ENCODE data around the gene SCUBE3. TPM values are rescaled to one million over a fixed set of nuclear protein-coding genes. Genes with fewer than 3 reads are reported as not detected.
A peak's percentile ranks its signal among the peaks of the same experiment; 100 is the strongest.

Gene SCUBE3
- total and polyA plus RNA-seq, 9 of the 15 experiments (the other 6 are each of a cell fraction or from before 2014, with no cell fraction given) = 0.01 to 0.11 TPM; not detected in 7

DNA sequence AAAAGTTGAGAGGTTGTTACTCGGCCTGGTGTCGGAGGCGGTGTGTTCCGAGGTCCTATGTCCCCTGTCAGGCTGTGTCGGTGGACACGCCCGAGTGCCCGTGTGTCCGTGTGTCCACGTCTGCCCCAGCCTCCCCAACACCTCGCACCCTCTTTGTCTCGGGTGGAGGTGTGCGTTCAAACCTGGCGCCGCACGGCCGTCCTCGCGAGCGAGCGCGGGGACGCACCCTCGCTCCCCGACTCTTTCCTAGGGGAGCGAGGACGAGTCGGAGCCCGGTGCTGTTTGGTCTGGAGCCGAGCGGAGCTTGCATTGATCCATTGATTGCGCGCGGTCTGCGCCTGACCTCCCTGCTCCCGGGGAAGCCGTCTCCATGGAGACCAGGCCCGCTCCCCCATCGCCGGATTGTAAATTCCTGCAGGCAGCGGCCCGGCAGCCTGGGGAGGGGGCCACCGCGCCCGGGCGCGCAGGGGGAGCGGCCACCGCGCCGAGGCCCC lies 411 bp upstream of the SCUBE3 start:
- Histone ChIP-seq H3K36me3 (ENCODE audit: control insufficient read depth, insufficient read depth, low read length) (no peaks in the 10 kb centered on the region), H3K4me3 (no peak overlapping the region), H3K79me2 (ENCODE audit: control insufficient read depth, insufficient read depth, low read length) (no peaks in the 10 kb centered on the region), H3K9ac (ENCODE audit: insufficient read depth in 1 of 2, low read depth in 2 of 2, low read length in 2 of 2) (no peak overlapping the region), H3K27ac (ENCODE audit: extremely low read depth, low read depth, low read length) (no peak overlapping the region), H2AFZ (ENCODE audit: low read depth, low read length) (no peak overlapping the region), H3K9me3 (replicated peaks; ENCODE audit: control insufficient read depth, insufficient read depth, low read depth, low read length) (no peaks in the 10 kb centered on the region), H4K20me1 (replicated peaks; ENCODE audit: control insufficient read depth, insufficient read depth, low read length) (peaks cover 21% of the 10 kb centered on the region; the same call in 1 of the 2 replicates), H3K9me1 (ENCODE audit: control insufficient read depth, insufficient read depth, low read length) (no peaks in the 10 kb centered on the region), H3K4me2 (ENCODE audit: insufficient read depth, low read length) (no peak overlapping the region), H3K4me1 (replicated peaks in 1 of 2; ENCODE audit: control insufficient read depth in 2 of 2, insufficient read depth in 2 of 2, low read length in 2 of 2) (peaks cover 4 to 22% of the 10 kb centered on the region in 2 experiments; a peak in 4 of 5 replicates), H3K27me3 (ENCODE audit: control insufficient read depth in 2 of 2, insufficient read depth in 2 of 2, low read length in 2 of 2) (peaks cover 47 to 69% of the 10 kb centered on the region in 2 experiments)
- ChIA-PET POLR2A (interaction anchor here (0.9 to 2.9 kb wide), 5 partner anchors 9 to 92 kb away, joined by 3 to 7 read pairs (median 6); no protein-coding TSS in a partner anchor), CTCF (ENCODE audit: low intra/inter-chr PET ratio) (no interaction called here)
- WGBS (ENCODE audit: insufficient coverage, low coverage, missing lambda C conversion rate) = 48% methylated on average over 51 of the region's 51 CpGs
- no peak for ATAC-seq
- BruUV-seq (replicated peaks) = no TSS peak
- peak in 1 of 4 experiments; percentile 29 for DNase-seq (ENCODE audit: extremely low read depth in 1 of 4, low spot score in 3 of 4)
- no peak for FAIRE-seq
- in situ Hi-C loops (cut with MboI) (no loop called here), intact Hi-C loops (cut with micrococcal nuclease) (no loop called here)
- TF ChIP-seq, protein P1, sequence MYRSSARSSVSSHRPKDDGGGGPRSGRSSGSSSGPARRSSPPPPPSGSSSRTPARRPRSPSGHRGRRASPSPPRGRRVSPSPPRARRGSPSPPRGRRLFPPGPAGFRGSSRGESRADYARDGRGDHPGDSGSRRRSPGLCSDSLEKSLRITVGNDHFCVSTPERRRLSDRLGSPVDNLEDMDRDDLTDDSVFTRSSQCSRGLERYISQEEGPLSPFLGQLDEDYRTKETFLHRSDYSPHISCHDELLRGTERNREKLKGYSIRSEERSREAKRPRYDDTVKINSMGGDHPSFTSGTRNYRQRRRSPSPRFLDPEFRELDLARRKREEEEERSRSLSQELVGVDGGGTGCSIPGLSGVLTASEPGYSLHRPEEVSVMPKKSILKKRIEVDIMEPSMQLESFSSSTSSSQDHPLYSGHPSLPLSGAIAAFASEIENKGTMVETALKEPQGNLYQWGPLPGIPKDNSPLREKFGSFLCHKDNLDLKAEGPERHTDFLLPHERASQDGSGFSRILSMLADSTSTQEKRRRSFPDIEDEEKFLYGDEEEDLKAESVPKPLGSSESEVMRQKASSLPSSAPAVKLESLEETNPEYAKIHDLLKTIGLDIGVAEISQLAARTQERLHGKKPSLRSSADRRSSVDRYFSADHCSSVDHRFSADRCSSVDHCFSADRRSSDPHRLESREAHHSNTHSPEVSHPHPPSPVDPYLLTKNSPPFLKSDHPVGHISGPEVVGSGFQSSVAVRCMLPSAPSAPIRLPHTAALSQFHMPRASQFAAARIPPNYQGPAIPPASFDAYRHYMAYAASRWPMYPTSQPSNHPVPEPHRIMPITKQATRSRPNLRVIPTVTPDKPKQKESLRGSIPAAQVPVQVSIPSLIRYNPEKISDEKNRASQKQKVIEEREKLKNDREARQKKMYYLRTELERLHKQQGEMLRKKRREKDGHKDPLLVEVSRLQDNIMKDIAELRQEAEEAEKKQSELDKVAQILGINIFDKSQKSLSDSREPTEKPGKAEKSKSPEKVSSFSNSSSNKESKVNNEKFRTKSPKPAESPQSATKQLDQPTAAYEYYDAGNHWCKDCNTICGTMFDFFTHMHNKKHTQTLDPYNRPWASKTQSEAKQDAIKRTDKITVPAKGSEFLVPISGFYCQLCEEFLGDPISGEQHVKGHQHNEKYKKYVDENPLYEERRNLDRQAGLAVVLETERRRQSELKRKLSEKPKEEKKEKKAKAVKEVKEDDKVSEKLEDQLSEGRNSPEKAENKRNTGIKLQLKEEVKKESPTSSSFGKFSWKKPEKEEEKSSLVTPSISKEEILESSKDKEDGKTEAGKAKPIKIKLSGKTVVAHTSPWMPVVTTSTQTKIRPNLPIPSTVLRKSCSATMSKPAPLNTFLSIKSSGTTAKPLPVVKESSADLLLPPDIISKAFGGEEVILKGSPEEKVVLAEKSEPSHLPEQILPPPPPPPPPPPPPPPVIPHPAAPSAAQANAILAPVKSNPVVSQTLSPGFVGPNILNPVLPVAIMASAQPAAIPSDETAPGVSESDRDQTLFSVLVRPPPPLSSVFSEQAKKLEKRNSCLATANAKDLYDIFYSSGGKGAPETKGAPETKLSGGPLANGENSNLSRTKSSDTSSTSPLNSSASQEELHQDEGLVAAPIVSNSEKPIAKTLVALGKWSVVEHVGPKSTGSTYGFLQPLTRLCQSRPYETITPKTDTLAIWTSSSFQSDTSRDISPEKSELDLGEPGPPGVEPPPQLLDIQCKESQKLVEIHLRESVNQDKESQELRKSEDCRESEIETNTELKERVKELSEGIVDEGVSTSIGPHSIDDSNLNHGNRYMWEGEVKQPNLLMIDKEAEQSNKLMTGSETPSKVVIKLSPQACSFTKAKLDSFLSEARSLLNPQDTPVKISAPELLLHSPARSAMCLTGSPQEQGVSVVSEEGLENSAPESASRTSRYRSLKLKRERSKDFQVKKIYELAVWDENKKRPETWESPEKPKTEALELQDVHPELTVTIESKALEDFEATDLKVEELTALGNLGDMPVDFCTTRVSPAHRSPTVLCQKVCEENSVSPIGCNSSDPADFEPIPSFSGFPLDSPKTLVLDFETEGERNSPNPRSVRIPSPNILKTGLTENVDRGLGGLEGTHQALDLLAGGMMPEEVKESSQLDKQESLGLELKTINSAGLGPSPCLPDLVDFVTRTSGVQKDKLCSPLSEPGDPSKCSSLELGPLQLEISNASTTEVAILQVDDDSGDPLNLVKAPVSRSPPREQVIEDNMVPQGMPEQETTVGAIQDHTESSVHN (IDR thresholded peaks at IDR 0.05; ENCODE audit: borderline replicate concordance in 1 of 2, low read depth in 1 of 2) = no peak
- TF ChIP-seq NR4A1 (CRISPR knock-in tag; IDR thresholded peaks at IDR 0.05) (no peak), NR4A1 (tag; IDR thresholded peaks at IDR 0.05) (no peak), TCF7L2 (IDR thresholded peaks at IDR 0.05; ENCODE audit: low read depth, low read length) (no peak), POLR2G (IDR thresholded peaks at IDR 0.05; ENCODE audit: low read depth, low read length) (0 out of 2 replicates have a peak, but pooled peaks have one; percentile 39), PPARD (CRISPR knock-in tag; IDR thresholded peaks at IDR 0.05) (no peak), GABPB1 (CRISPR knock-in tag; IDR thresholded peaks at IDR 0.05) (no peak), PHF21A (IDR thresholded peaks at IDR 0.05; ENCODE audit: borderline replicate concordance, low read depth) (no peak), CHD4 (IDR thresholded peaks at IDR 0.05; ENCODE audit: insufficient read depth, insufficient replicate concordance, low read depth, low read length, poor library complexity, severe bottlenecking) (no peak)
- TF ChIP-seq, protein P2, sequence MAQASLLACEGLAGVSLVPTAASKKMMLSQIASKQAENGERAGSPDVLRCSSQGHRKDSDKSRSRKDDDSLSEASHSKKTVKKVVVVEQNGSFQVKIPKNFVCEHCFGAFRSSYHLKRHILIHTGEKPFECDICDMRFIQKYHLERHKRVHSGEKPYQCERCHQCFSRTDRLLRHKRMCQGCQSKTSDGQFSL (CRISPR knock-in tag; IDR thresholded peaks at IDR 0.05) = 0 out of 2 replicates have a peak, but pooled peaks have one; percentile 25
- TF ChIP-seq, protein P2 (tag; IDR thresholded peaks at IDR 0.05) = no peak
